ENCODE results near the gene GRIP2. TPM values are rescaled to one million over a fixed set of nuclear protein-coding genes. Genes with fewer than 3 reads are reported as not detected.

The GRIP2 gene
- total RNA-seq, 3 donors from 2014 or later (not counting 1 experiment from before 2014, with no cell fraction given), result not detected

- Histone ChIP-seq H3K9me3 (ENCODE audit: control insufficient read depth, insufficient read depth, low read length) (no peaks in the 10 kb centered on the region), H3K4me1 (ENCODE audit: control insufficient read depth, insufficient read depth, low read length) (no peaks in the 10 kb centered on the region), H3K36me3 (ENCODE audit: control insufficient read depth, insufficient read depth, low read length) (no peaks in the 10 kb centered on the region), H3K27me3 (ENCODE audit: control insufficient read depth, insufficient read depth, low read length) (peaks cover 2% of the 10 kb centered on the region), H3K4me3 (ENCODE audit: low read length) (no peak overlapping the region), H3K27ac (ENCODE audit: low read length) (no peak overlapping the region)
- no peak for DNase-seq
- 93% methylated on average over 17 of the region's 17 CpGs for WGBS (ENCODE audit: insufficient coverage)
- Mint-ChIP-seq H3K4me1 (no peaks in the 10 kb centered on the region), H3K4me3 (no peak overlapping the region), H3K27ac (no peak overlapping the region), H3K36me3 (no peaks in the 10 kb centered on the region), H3K9me3 (no peaks in the 10 kb centered on the region), H3K27me3 (ENCODE audit: low read depth in 2 of 2) (peaks cover 13 to 23% of the 10 kb centered on the region in 2 donors)
- TF ChIP-seq CTCF (IDR thresholded peaks at IDR 0.05), result no peak
- intact Hi-C loops (cut with micrococcal nuclease), result no loop called here
- no peak for ATAC-seq
Observed at GRCh38 chr3:14531856-14532395, 8.2 kb downstream of the GRIP2 start.

- ATAC-seq (no peak), DNase-seq (no peak)
- intact Hi-C loops (cut with micrococcal nuclease), result no loop called here
- TF ChIP-seq CTCF (IDR thresholded peaks at IDR 0.05), result no peak
- H3K4me1 Mint-ChIP-seq, result no peaks in the 10 kb centered on the region
- H3K4me3 ChIP-seq (ENCODE audit: low read length), result no peak overlapping the region
- no peaks in the 10 kb centered on the region for H3K9me3 ChIP-seq (ENCODE audit: control insufficient read depth, insufficient read depth, low read length)
- H3K36me3 ChIP-seq (ENCODE audit: control insufficient read depth, insufficient read depth, low read length), result no peaks in the 10 kb centered on the region
- no peaks in the 10 kb centered on the region for H3K4me1 ChIP-seq (ENCODE audit: control insufficient read depth, insufficient read depth, low read length)
- H3K27me3 ChIP-seq (ENCODE audit: control insufficient read depth, insufficient read depth, low read length), result peaks cover 2% of the 10 kb centered on the region
- H3K27ac Mint-ChIP-seq, result no peak overlapping the region
- H3K27ac ChIP-seq (ENCODE audit: low read length), result no peak overlapping the region
- H3K9me3 Mint-ChIP-seq, result no peaks in the 10 kb centered on the region
- no peaks in the 10 kb centered on the region for H3K36me3 Mint-ChIP-seq
- 75% methylated on average over 3 of the region's 3 CpGs for WGBS (ENCODE audit: insufficient coverage)
- H3K27me3 Mint-ChIP-seq (ENCODE audit: low read depth in 2 of 2), result peaks cover 23% of the 10 kb centered on the region in 2 donors
- H3K4me3 Mint-ChIP-seq, result no peak overlapping the region
Observed at GRCh38 chr3:14528081-14528480, 12.1 kb downstream of the GRIP2 start.

- DNase-seq, result no peak
- intact Hi-C loops (cut with micrococcal nuclease), result no loop called here
- Mint-ChIP-seq H3K27ac (no peak overlapping the region), H3K36me3 (no peaks in the 10 kb centered on the region), H3K9me3 (no peaks in the 10 kb centered on the region), H3K4me3 (no peak overlapping the region), H3K4me1 (no peaks in the 10 kb centered on the region), H3K27me3 (ENCODE audit: low read depth in 2 of 2) (peaks cover 18 to 23% of the 10 kb centered on the region in 2 donors)
- 79% methylated on average over 17 of the region's 17 CpGs for WGBS (ENCODE audit: insufficient coverage)
- no peak for ATAC-seq
- H3K4me1 ChIP-seq (ENCODE audit: control insufficient read depth, insufficient read depth, low read length), result no peaks in the 10 kb centered on the region
- no peaks in the 10 kb centered on the region for H3K9me3 ChIP-seq (ENCODE audit: control insufficient read depth, insufficient read depth, low read length)
- H3K27me3 ChIP-seq (ENCODE audit: control insufficient read depth, insufficient read depth, low read length), result peaks cover under 1% of the 10 kb centered on the region
- no peak overlapping the region for H3K4me3 ChIP-seq (ENCODE audit: low read length)
- H3K27ac ChIP-seq (ENCODE audit: low read length), result no peak overlapping the region
- H3K36me3 ChIP-seq (ENCODE audit: control insufficient read depth, insufficient read depth, low read length), result no peaks in the 10 kb centered on the region
- TF ChIP-seq CTCF (IDR thresholded peaks at IDR 0.05), result no peak
Observed at GRCh38 chr3:14525685-14526631, 14.2 kb downstream of the GRIP2 start.

Data from natural killer cell (primary cell).